ENCODE results near the gene GINS2.

DNA sequence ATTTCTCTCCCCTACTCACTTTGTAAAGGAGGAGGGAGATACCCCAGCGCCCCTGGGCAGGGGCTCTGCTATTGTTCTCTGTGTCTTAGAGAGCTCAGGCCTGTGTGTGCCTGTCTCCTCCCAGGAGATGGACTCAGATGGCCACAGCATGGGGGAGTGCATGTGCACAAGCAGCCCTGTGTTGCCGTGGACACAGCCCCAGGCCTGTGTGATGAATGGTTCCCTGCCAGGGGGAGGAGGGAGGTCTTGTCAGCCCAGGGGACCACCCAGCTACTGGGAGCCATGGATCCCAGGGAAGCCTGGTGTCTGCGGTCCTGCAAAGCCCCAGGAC is 26.3 kb downstream of the GINS2 start:
- TF ChIP-seq CTCF (conservative IDR thresholded peaks at IDR 0.05), result no peak
- TF ChIP-seq ZFX (IDR thresholded peaks at IDR 0.05), result no peak
